ENCODE measurements around the gene AGTR1. TPM values are rescaled to one million over a fixed set of nuclear protein-coding genes. Genes with fewer than 3 reads are reported as not detected.

Gene AGTR1
- total RNA-seq, 1 experiment from 2014 or later: not detected

- H3K18ac ChIP-seq (ENCODE audit: insufficient read length, low read depth, low read length): no peak overlapping the region
- H3K56ac ChIP-seq (ENCODE audit: insufficient read length, low read depth, low read length): no peak overlapping the region
- Mint-ChIP-seq H3K4me3 (no peak overlapping the region), H3K36me3 (ENCODE audit: insufficient read depth in 1 of 3, low read depth in 3 of 3) (no peaks in the 10 kb centered on the region; a peak in 1 of 7 replicates), H3K27ac (no peak overlapping the region), H3K27me3 (ENCODE audit: low read depth) (no peaks in the 10 kb centered on the region), H3K4me1 (peaks cover 9% of the 10 kb centered on the region in 2 experiments; a peak in 3 of 4 replicates), H3K9me3 (no peaks in the 10 kb centered on the region)
- H4K20me1 ChIP-seq (ENCODE audit: control insufficient read depth, insufficient read depth, insufficient read length): no peaks in the 10 kb centered on the region
- no peak overlapping the region for H2BK5ac ChIP-seq (ENCODE audit: insufficient read length, low read length)
- H2BK15ac ChIP-seq (ENCODE audit: low read depth, low read length): no peak overlapping the region
- H3K79me1 ChIP-seq (ENCODE audit: insufficient read depth, low read depth, low read length, poor library complexity, severe bottlenecking): no peaks in the 10 kb centered on the region
- no peak overlapping the region for H3K4me2 ChIP-seq (ENCODE audit: insufficient read depth, insufficient read length, low read length)
- H3T11ph ChIP-seq (ENCODE audit: low read length): no peak overlapping the region
- no CpG with 5 or more reads among the region's 1 CpG for WGBS (ENCODE audit: extremely low coverage, insufficient read length, low lambda C conversion rate)
- no peak overlapping the region for H2BK120ac ChIP-seq (ENCODE audit: low read depth, low read length, poor library complexity, severe bottlenecking)
- H3K23me2 ChIP-seq (ENCODE audit: insufficient read length, low read depth, low read length, poor library complexity, severe bottlenecking): no peaks in the 10 kb centered on the region
- H3K79me2 ChIP-seq (ENCODE audit: insufficient read depth, low read length): no peaks in the 10 kb centered on the region
- no peaks in the 10 kb centered on the region for H3K4me1 ChIP-seq (ENCODE audit: insufficient read depth, low read length)
- H4K5ac ChIP-seq (ENCODE audit: insufficient read length, low read depth, low read length): no peak overlapping the region
- H2AFZ ChIP-seq (ENCODE audit: low read length): no peak overlapping the region
- H3K27ac ChIP-seq (ENCODE audit: insufficient read length, low read depth, low read length): no peak overlapping the region
- no peak overlapping the region for H2BK20ac ChIP-seq (ENCODE audit: low read depth, low read length, poor library complexity, severe bottlenecking)
- no peak overlapping the region for H2BK12ac ChIP-seq (ENCODE audit: insufficient read length, low read depth, low read length)
- H4K91ac ChIP-seq (ENCODE audit: insufficient read length, low read depth, low read length): no peak overlapping the region
- no peak overlapping the region for H3K9ac ChIP-seq (ENCODE audit: extremely low read depth, insufficient read length, low read length)
- no peak overlapping the region for H3K14ac ChIP-seq (ENCODE audit: insufficient read depth, low read length)
- no peak for TF ChIP-seq CTCF (conservative IDR thresholded peaks at IDR 0.05)
- H3K27me3 ChIP-seq (ENCODE audit: insufficient read depth, low read length): no peaks in the 10 kb centered on the region
- H2AK5ac ChIP-seq (ENCODE audit: insufficient read length, low read length): no peak overlapping the region
- no peak overlapping the region for H3K23ac ChIP-seq (ENCODE audit: insufficient read length, low read depth, low read length)
- no peak overlapping the region for H4K8ac ChIP-seq (replicated peaks; ENCODE audit: insufficient read length, low read depth, low read length)
- H3K9me3 ChIP-seq (ENCODE audit: control insufficient read depth, low read depth, low read length): no peaks in the 10 kb centered on the region
- no peak for DNase-seq
- H3K4ac ChIP-seq (ENCODE audit: low read depth, low read length): no peak overlapping the region
These were observed 14.4 kb downstream of the AGTR1 start for GRCh38 chr3:148711981-148712666.

Data from H9 (cell line).